ENCODE measurements around the gene NCAM1.

- TF ChIP-seq CTCF (IDR thresholded peaks at IDR 0.05) (no peak), POLR2A (IDR thresholded peaks at IDR 0.05) (no peak), POLR2AphosphoS5 (IDR thresholded peaks at IDR 0.05) (no peak)
Measured at GRCh38 chr11:113192121-113192925, 231.1 kb downstream of the NCAM1 start.
